ENCODE data around the gene NTM. TPM values are rescaled to one million over a fixed set of nuclear protein-coding genes. Genes with fewer than 3 reads are reported as not detected.

The NTM gene
- total and polyA plus RNA-seq, 2 donors (not counting 3 experiments of a cell fraction or from before 2014, with no cell fraction given), result 1.00 to 1.1 TPM

- FAIRE-seq (no peak), DNase-seq (ENCODE audit: low read depth, low spot score) (no peak)
- Histone ChIP-seq H3K27me3 (ENCODE audit: control insufficient read depth in 2 of 2, insufficient read depth in 2 of 2, low read length in 2 of 2) (no peaks in the 10 kb centered on the region), H3K9me3 (replicated peaks; ENCODE audit: control insufficient read depth, insufficient read depth, low read length) (no peaks in the 10 kb centered on the region), H3K4me3 (replicated peaks in 1 of 3; ENCODE audit: insufficient read depth in 1 of 3, low read depth in 1 of 3, low read length in 3 of 3) (no peak overlapping the region), H3K79me2 (ENCODE audit: control insufficient read depth, insufficient read depth, low read length) (no peaks in the 10 kb centered on the region), H3K9ac (replicated peaks; ENCODE audit: extremely low read depth, insufficient read depth, low read length) (no peak overlapping the region), H3K4me1 (ENCODE audit: control insufficient read depth, extremely low read depth, insufficient read depth, low read length) (no peaks in the 10 kb centered on the region), H4K20me1 (replicated peaks; ENCODE audit: control insufficient read depth, extremely low read depth, insufficient read depth, low read length) (no peaks in the 10 kb centered on the region), H3K4me2 (ENCODE audit: insufficient read depth, low read length) (no peak overlapping the region), H2AFZ (ENCODE audit: low read depth, low read length) (no peak overlapping the region), H3K27ac (ENCODE audit: insufficient read depth, low read depth, low read length) (no peak overlapping the region), H3K36me3 (ENCODE audit: control insufficient read depth in 2 of 2, extremely low read depth in 1 of 2, insufficient read depth in 2 of 2, low read length in 2 of 2) (no peaks in the 10 kb centered on the region), H3K9me1 (replicated peaks; ENCODE audit: control insufficient read depth, extremely low read depth, insufficient read depth, low read length) (no peaks in the 10 kb centered on the region)
- dilution Hi-C loops (cut with MboI; ENCODE audit: extremely low pct_ligation_motif_present, low sequenced_read_pairs), result loop anchor here (25.0 kb wide), 1 partner anchor 588 kb away; no protein-coding TSS in a partner anchor
- POLR2A ChIA-PET, result no interaction called here
- CTCF ChIA-PET, result interaction anchor here (1.8 kb wide), 1 partner anchor 19 kb away, joined by 4 read pairs; no protein-coding TSS in a partner anchor
- TF ChIP-seq EZH2 (IDR thresholded peaks at IDR 0.05; ENCODE audit: borderline replicate concordance, low read depth, low read length, severe bottlenecking) (no peak), GATA2 (IDR thresholded peaks at IDR 0.05; ENCODE audit: insufficient read depth, insufficient read length, low read depth, low read length) (no peak), POLR2AphosphoS5 (IDR thresholded peaks at IDR 0.05; ENCODE audit: insufficient read depth, low read depth, low read length) (no peak), MYC (IDR thresholded peaks at IDR 0.05; ENCODE audit: low read depth, low read length) (no peak), JUN (IDR thresholded peaks at IDR 0.05; ENCODE audit: borderline replicate concordance, insufficient read depth, insufficient read length, low read depth) (no peak), MAX (IDR thresholded peaks at IDR 0.05; ENCODE audit: insufficient read depth, insufficient read length) (no peak), FOS (IDR thresholded peaks at IDR 0.05; ENCODE audit: borderline replicate concordance, insufficient read depth, low read length) (no peak), POLR2A (IDR thresholded peaks at IDR 0.05; ENCODE audit: low read depth, low read length) (no peak)
- TF ChIP-seq, protein P1, sequence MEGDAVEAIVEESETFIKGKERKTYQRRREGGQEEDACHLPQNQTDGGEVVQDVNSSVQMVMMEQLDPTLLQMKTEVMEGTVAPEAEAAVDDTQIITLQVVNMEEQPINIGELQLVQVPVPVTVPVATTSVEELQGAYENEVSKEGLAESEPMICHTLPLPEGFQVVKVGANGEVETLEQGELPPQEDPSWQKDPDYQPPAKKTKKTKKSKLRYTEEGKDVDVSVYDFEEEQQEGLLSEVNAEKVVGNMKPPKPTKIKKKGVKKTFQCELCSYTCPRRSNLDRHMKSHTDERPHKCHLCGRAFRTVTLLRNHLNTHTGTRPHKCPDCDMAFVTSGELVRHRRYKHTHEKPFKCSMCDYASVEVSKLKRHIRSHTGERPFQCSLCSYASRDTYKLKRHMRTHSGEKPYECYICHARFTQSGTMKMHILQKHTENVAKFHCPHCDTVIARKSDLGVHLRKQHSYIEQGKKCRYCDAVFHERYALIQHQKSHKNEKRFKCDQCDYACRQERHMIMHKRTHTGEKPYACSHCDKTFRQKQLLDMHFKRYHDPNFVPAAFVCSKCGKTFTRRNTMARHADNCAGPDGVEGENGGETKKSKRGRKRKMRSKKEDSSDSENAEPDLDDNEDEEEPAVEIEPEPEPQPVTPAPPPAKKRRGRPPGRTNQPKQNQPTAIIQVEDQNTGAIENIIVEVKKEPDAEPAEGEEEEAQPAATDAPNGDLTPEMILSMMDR (IDR thresholded peaks at IDR 0.05; ENCODE audit: extremely low read depth in 1 of 2, insufficient read depth in 1 of 2, low read depth in 1 of 2, low read length in 2 of 2), result no peak
- no TSS peak for BruUV-seq (replicated peaks)
- intact Hi-C loops (cut with micrococcal nuclease), result no loop called here
Measured at GRCh38 chr11:131649856-131650255, 279.4 kb downstream of the NTM start.

Measured in endothelial cell of umbilical vein (primary cell).